Activated CD8-positive, alpha-beta memory T cell treated with anti-CD3 and anti-CD28 coated beads, Interleukin-2, amount 50 U/mL, for 48 hours (primary cell): ENCODE measurements around the gene GPR27.
A peak's percentile ranks its signal among the peaks of the same experiment; 100 is the strongest.

Experiments used
- DNase-seq: peaks from one replicate; pipeline ENCODE4 v3.0.0-alpha.2; 2020

Gene GPR27

GRCh38 chr3:71733319-71733718, 20.3 kb upstream of the GPR27 start:
- no peak for DNase-seq

- no peak for DNase-seq
Observed at GRCh38 chr3:71734881-71735280, 18.8 kb upstream of the GPR27 start.

- DNase-seq, result no peak
Observed at GRCh38 chr3:71742621-71743020, 11.0 kb upstream of the GPR27 start.

GRCh38 chr3:71744738-71745137, 8.9 kb upstream of the GPR27 start:
- DNase-seq, result no peak

DNA sequence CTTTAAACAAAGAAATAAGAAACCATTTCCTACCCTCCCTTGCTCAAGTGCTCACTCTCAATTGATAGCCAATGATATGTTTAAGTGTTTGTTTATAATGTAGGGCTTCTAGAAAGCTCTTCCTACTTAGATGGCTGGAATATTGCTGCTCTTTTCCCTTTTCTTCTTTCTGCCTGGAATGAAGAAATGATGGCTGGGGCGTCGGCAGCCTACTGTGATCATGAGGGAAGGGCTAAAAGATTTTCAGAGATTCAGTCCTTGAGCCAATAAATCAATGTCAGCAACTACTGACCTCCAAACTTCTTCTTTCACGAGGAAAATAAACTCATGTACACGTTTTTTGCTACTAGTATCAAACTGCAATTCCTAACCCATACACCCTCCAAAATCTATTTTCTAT, 2.1 kb upstream of the GPR27 start:
- no peak for DNase-seq

DNA sequence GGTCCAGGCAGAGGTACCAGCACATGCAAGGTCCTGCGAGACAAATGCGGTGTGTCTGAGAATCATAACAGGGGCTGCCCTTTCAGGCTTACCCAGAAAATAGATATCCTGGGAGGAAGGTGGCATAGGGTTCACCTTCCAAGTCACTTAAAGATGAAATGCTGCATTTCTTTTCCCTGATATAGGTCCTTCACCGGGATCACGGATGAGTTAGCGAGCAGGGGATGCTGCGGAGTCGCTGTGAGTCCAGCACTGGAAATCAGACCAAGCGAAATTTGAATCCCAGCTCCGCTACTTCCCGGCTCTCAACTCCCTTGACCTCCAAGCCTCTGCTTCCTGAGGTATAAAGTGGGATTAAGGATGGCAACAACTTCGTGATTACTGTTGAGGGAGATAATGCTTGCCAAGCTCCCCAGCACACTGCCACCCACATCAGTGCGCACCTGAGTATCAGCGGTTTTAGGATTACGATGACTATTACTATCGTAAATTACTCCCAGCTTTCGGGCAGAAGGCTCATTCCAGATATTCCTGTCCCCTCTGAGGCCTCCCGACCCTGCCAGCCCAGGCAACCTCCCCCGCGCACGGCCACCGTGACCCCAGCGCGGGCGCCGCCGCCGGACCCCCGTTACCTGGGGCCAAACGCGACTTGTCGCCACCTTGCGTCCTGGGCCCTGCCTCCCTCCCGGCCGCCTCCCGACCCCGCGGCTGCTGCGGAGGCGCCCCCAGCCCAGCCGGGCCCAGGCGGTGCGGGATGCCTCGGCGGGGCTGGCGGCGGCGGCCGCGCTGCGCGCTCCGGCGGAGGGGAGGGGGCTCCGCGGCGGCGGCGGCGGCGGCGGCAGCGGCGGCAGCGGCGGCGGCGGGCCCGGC, 589 bp upstream of the GPR27 start:
- no peak for DNase-seq

- no peak for DNase-seq
Observed at GRCh38 chr3:71754610-71755253, 1.1 kb downstream of the GPR27 start.

DNA sequence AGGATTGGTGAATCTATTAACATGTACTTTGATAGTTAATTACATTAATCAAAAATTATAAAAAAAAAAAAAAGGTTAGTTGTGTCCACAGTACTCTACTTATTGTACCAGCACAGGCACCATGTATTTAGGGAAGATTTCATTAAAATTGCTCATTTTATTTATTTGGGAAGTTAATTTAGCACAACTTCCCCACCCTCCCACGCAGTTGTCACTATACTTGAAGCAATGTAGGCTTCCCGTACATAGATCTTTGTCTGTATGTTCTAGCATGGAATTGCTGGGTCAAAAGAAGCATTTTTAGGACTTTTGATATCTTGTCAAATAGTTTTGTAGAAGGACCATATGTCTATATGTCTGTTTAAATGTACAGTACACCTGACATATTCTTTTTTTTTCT, 4.4 kb downstream of the GPR27 start:
- no peak for DNase-seq

- no peak for DNase-seq
Observed at GRCh38 chr3:71759401-71759800, 5.7 kb downstream of the GPR27 start.

- no peak for DNase-seq
Observed at GRCh38 chr3:71760140-71760539, 6.5 kb downstream of the GPR27 start.

DNA sequence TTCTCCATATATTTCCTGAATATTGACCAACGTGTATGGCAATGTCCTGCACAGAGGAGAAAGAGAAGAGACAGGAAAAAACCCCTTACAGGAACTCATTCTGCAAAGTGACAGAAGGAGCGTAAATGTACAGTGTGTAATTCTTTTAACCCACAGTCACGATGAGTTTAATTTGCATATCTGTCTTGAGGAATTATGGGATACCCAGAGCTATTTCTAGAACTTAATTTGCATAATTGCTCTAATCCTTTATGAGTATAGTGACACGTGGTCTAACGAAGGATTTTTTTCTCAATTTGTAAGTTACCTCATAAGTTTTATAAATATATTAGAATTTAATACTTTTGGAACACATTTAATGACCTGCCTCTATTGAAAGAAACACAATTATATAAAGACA, 9.8 kb downstream of the GPR27 start:
- no peak for DNase-seq

GRCh38 chr3:71771126-71771525, 17.5 kb downstream of the GPR27 start:
- DNase-seq, result no peak

- DNase-seq, result no peak
Observed at GRCh38 chr3:71771884-71772283, 18.2 kb downstream of the GPR27 start.

- DNase-seq, result no peak
Observed at GRCh38 chr3:71776538-71776937, 22.9 kb downstream of the GPR27 start.

DNA sequence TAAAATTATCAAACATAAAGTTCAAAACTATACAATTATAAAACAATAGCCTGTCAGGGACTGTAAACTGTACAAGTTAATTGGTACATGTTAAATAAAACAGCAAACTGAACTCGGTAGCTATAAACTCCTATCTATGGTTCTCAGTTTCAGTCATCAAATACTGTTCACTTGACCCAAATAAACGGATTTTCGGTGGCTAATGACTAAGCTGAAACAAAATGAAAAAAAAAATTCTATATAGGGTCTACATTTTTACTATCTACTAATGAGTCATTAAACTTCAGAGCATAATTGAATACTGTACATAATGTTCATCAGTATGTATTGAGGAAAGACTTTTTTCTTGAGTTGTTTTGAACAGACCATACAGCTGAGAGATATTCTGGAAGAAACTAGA, 24.7 kb downstream of the GPR27 start:
- no peak for DNase-seq

DNA sequence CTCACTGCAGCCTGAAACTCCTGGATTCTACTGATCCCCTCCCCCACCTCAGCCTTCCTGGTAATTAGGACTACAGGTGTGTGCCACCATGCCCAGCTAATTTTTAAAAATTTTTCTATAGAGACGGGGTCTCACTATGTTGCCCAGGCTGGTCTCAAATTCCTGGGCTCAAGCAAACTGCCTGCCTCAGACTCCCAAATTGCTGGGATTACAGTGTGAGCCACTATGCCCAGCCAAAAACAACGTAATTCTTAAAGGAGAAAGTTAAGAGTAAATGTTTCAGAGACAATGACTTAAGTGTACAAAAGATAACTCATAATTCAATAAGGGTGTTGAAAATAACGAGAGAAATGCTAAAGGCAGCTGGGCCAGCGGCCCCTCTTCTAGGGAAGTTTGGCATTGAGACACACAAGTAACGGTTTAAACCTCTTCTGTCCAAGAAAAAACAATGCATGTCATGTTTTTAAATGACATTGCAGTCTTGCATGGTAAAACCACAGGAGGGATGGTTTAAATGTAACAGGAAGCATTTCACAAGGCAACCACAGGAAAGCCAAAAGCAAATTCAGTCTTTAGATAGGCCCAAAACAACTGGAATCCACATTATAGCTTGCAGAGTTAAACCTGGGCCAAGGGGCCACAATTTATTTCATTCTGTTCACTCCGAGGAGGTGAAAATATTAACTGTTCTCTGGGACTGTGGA, 26.2 kb downstream of the GPR27 start:
- DNase-seq, result no peak

- DNase-seq, result no peak
Observed at GRCh38 chr3:71780430-71780829, 26.8 kb downstream of the GPR27 start.

DNA sequence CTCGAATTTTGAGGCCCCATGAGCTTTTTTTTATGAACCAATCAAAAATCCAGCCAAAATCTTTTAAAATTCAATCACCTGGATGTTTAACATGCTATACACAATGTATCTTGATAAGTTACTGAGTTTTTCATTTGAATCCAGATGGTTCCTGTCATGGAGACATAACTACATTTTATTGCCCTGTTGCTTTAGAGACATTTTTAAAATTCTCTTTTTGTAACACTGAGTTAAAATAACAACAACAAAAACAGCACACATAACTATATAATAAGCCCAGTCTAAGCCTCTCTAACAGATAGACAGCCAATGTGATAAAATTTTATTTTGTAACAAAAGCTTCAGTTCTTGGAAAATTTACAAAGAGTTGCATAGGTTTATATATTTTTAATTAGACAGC, 29.5 kb downstream of the GPR27 start:
- no peak for DNase-seq

DNA sequence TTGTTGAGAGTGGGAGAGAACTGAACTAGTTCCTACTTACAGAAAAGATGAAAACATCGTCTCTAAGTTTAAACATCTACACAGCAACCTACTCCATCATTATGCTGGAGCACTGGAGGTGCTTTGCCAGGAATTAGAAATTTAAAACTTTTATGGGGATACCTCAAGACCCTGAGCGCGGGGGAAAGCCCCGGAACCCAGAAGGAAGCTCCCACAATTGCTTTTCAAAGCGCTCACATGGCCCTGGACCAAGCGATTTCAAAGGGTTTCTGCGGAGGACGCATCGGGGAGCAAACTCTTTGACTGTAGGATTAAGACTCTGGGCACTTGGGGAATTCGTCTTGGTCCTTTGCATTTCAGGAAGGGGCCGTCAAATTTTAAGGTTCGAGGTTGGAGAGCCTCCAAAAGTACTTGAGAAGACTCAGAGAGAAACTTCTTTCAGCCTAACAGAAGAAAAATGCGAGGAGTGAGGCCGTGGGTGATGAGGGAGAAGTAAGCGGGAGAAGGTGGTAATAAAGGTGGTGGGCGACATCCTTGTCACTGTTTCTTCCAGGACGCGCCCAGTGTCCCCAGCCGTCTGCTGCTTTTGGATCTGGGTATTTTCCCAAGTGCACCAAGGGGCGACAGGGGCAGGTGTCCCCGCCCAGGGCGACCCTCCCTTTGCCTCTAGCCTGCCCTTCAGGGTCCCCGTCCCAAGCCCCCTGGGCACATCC, 30.7 kb downstream of the GPR27 start:
- DNase-seq, result peak; percentile 54

GRCh38 chr3:71784914-71785531, 31.4 kb downstream of the GPR27 start, which contains the start of gene PROK2:
Gene PROK2 (minus strand): TSS chr3:71785148. CDS start chr3:71785052, 96 bp downstream.
- DNase-seq, result peak; percentile 69

- DNase-seq, result no peak
Observed at GRCh38 chr3:71785532-71786216, 32.0 kb downstream of the GPR27 start.

- no peak for DNase-seq
Observed at GRCh38 chr3:71786217-71786549, 32.5 kb downstream of the GPR27 start.
